Stimulated activated CD8-positive, alpha-beta memory T cell treated with anti-CD3 and anti-CD28 coated beads, Interleukin-15, amount 100 ng/mL, for 48 hours (primary cell): ENCODE measurements around the gene PITPNC1.
"Not testable (repeated sequence)": the region's sequence is repeated elsewhere in the genome, so short reads cannot be mapped to it uniquely, and the experiment has no call there.

ENCODE experiments used
- DNase-seq, 2 donors: peaks; one replicate each; pipeline ENCODE4 v3.0.0-alpha.2; 2020; ENCODE audit warnings: low read depth in 2 of 2

PITPNC1 gene

GRCh38 chr17:67369676-67370075 is 7.4 kb upstream of the PITPNC1 start:
- DNase-seq = no peak

GRCh38 chr17:67372751-67373150 is 4.3 kb upstream of the PITPNC1 start:
- DNase-seq = no peak

- peak; percentile 75 to 77 for DNase-seq
Observed at GRCh38 chr17:67374329-67375053, 2.6 kb upstream of the PITPNC1 start.

- no peak for DNase-seq
Observed at GRCh38 chr17:67375054-67375427, 2.0 kb upstream of the PITPNC1 start.

GRCh38 chr17:67375716-67376115 is 1.4 kb upstream of the PITPNC1 start:
- DNase-seq = no peak

- DNase-seq = no peak
Observed at GRCh38 chr17:67376415-67376736, 705 bp upstream of the PITPNC1 start.

- peak; percentile 38 to 39 for DNase-seq
Observed at GRCh38 chr17:67377488-67378453, 690 bp downstream of the PITPNC1 start.

GRCh38 chr17:67378454-67379250 is 1.6 kb downstream of the PITPNC1 start:
- peak; percentile 66 to 69 for DNase-seq

GRCh38 chr17:67379251-67379630 is 2.2 kb downstream of the PITPNC1 start:
- no peak for DNase-seq

- DNase-seq = no peak
Observed at GRCh38 chr17:67381929-67382257, 4.8 kb downstream of the PITPNC1 start.

- no peak for DNase-seq
Observed at GRCh38 chr17:67385122-67385988, 8.3 kb downstream of the PITPNC1 start.

GRCh38 chr17:67386965-67387551 is 10.0 kb downstream of the PITPNC1 start:
- DNase-seq = peak; percentile 54 to 68

- not testable (repeated sequence) for DNase-seq
Observed at GRCh38 chr17:67388536-67388935, 11.5 kb downstream of the PITPNC1 start.

GRCh38 chr17:67388986-67389385 is 11.9 kb downstream of the PITPNC1 start:
- no peak for DNase-seq

GRCh38 chr17:67390006-67390645 is 13.0 kb downstream of the PITPNC1 start:
- no peak for DNase-seq

GRCh38 chr17:67390646-67391361 is 13.7 kb downstream of the PITPNC1 start:
- DNase-seq = peak; percentile 58 to 62

GRCh38 chr17:67392111-67392510 is 15.0 kb downstream of the PITPNC1 start:
- DNase-seq = no peak

- DNase-seq = no peak
Observed at GRCh38 chr17:67393809-67394397, 16.8 kb downstream of the PITPNC1 start.

- DNase-seq = no peak
Observed at GRCh38 chr17:67399676-67400075, 22.6 kb downstream of the PITPNC1 start.
